CD14-positive monocyte (primary cell): ENCODE measurements around the gene CRYBG1. TPM values are rescaled to one million over a fixed set of nuclear protein-coding genes. Genes with fewer than 3 reads are reported as not detected.

Experiments
- DNase-seq, 3 donors: peaks; one replicate each; pipeline ENCODE4 v3.0.0-alpha.2; 2011 to 2022
- H2AFZ ChIP-seq: 2 replicates; pipeline ENCODE4 v1.6.0; 2012; ENCODE audit warnings: mild to moderate bottlenecking, low read depth, low read length, inconsistent platforms; ENCODE audit not compliant: insufficient read depth, poor library complexity, severe bottlenecking
- H3K27ac ChIP-seq, 2 donors: 1 replicate in 1 of 2; 2 replicates in 1 of 2; pipeline ENCODE4 v1.5.1; 2012 to 2013; ENCODE audit warnings: low read length in 2 of 2, control low read depth in 1 of 2, inconsistent platforms in 1 of 2, low read depth in 1 of 2, mild to moderate bottlenecking in 1 of 2
- H3K27me3 ChIP-seq, 2 donors: one replicate each; pipeline versions ENCODE4 v1.6.0 to v1.6.1; 2011 to 2013; ENCODE audit warnings: low read length in 2 of 2; ENCODE audit not compliant: control insufficient read depth in 2 of 2, insufficient read depth in 2 of 2
- H3K36me3 ChIP-seq, 2 donors: replicated peaks in 1 of 2; 1 replicate in 1 of 2; 2 replicates in 1 of 2; pipeline versions ENCODE4 v1.5.1 to v1.6.1; 2012 to 2013; ENCODE audit warnings: low read length in 2 of 2, control low read depth in 1 of 2, inconsistent platforms in 1 of 2, mild to moderate bottlenecking in 1 of 2; ENCODE audit not compliant: insufficient read depth in 2 of 2, control insufficient read depth in 1 of 2
- H3K4me1 ChIP-seq, 2 donors: 1 replicate in 1 of 2; 2 replicates in 1 of 2; pipeline versions ENCODE4 v1.5.1 to v1.6.1; 2012 to 2013; ENCODE audit warnings: low read length in 2 of 2, control low read depth in 1 of 2, inconsistent platforms in 1 of 2, mild to moderate bottlenecking in 1 of 2, moderate library complexity in 1 of 2; ENCODE audit not compliant: insufficient read depth in 2 of 2, control insufficient read depth in 1 of 2
- H3K4me2 ChIP-seq: replicated peaks from 2 replicates; pipeline ENCODE3; 2012; ENCODE audit warnings: low read length, moderate library complexity, mild to moderate bottlenecking; ENCODE audit not compliant: poor library complexity, severe bottlenecking; ENCODE audit errors: extremely low read depth
- H3K4me3 ChIP-seq, 3 experiments: fragments of 200-600 bp in 1 of 3; sonication (generic) in 1 of 3; replicated peaks in 1 of 3; 1 replicate in 2 of 3; 2 replicates in 1 of 3; pipeline ENCODE4 v1.5.1; 2011 to 2013; ENCODE audit warnings: low read length in 3 of 3, mild to moderate bottlenecking in 3 of 3, control low read depth in 2 of 3, low read depth in 2 of 3, inconsistent platforms in 1 of 3, moderate library complexity in 1 of 3
- H3K79me2 ChIP-seq: 2 replicates; pipeline ENCODE4 v1.6.0; 2012; ENCODE audit warnings: mild to moderate bottlenecking, control low read depth, inconsistent platforms, low read length, moderate library complexity; ENCODE audit not compliant: insufficient read depth
- H3K9ac ChIP-seq: 2 replicates; pipeline ENCODE4 v1.6.0; 2017; ENCODE audit warnings: low read length, mild to moderate bottlenecking; ENCODE audit not compliant: insufficient read depth, poor library complexity, severe bottlenecking
- H3K9me3 ChIP-seq, 2 donors: replicated peaks in 1 of 2; 1 replicate in 1 of 2; 2 replicates in 1 of 2; pipeline versions ENCODE4 v1.5.1 to v1.6.1; 2012 to 2013; ENCODE audit warnings: low read length in 2 of 2, control low read depth in 1 of 2; ENCODE audit not compliant: control insufficient read depth in 1 of 2, insufficient read depth in 1 of 2
- H4K20me1 ChIP-seq: 2 replicates; pipeline ENCODE4 v1.6.0; 2012; ENCODE audit warnings: mild to moderate bottlenecking, low read length, control low read depth, moderate library complexity; ENCODE audit not compliant: insufficient read depth
- H3K27ac Mint-ChIP-seq, 7 donors: one replicate each; pipeline ENCODE4 v1.8.0; 2020; ENCODE audit warnings: mild to moderate bottlenecking in 7 of 7, mixed read lengths in 7 of 7, moderate library complexity in 6 of 7, inconsistent platforms in 2 of 7
- H3K27me3 Mint-ChIP-seq, 3 donors: one replicate each; pipeline ENCODE4 v1.8.0; 2021 to 2022; ENCODE audit warnings: low read depth in 3 of 3, mild to moderate bottlenecking in 3 of 3, mixed read lengths in 3 of 3, moderate library complexity in 3 of 3, inconsistent platforms in 1 of 3
- H3K36me3 Mint-ChIP-seq, 2 donors: one replicate each; pipeline ENCODE4 v1.8.0; 2020; ENCODE audit warnings: mixed read lengths in 2 of 2, inconsistent platforms in 1 of 2, mild to moderate bottlenecking in 1 of 2
- H3K4me1 Mint-ChIP-seq: one replicate; pipeline ENCODE4 v1.8.0; 2020; ENCODE audit warnings: mild to moderate bottlenecking, mixed read lengths
- H3K4me3 Mint-ChIP-seq, 2 donors: one replicate each; pipeline ENCODE4 v1.8.0; 2020; ENCODE audit warnings: mild to moderate bottlenecking in 2 of 2, mixed read lengths in 2 of 2, moderate library complexity in 1 of 2
- H3K9me3 Mint-ChIP-seq, 7 donors: one replicate each; pipeline ENCODE4 v1.8.0; 2020 to 2022; ENCODE audit warnings: mixed read lengths in 7 of 7, mild to moderate bottlenecking in 6 of 7, moderate library complexity in 6 of 7, inconsistent platforms in 2 of 7
- CTCF ChIP-seq: fragments of 200-600 bp; IDR thresholded peaks from one replicate; pipeline ENCODE4 v1.8.0; 2022; ENCODE audit warnings: antibody characterized with exemption, mild to moderate bottlenecking
- WGBS: methylation state at CpG from one replicate; pipeline ENCODE4 v1.1.5; 2013; ENCODE audit warnings: missing lambda C conversion rate; ENCODE audit not compliant: insufficient coverage; 5-methylcytosine and 5-hydroxymethylcytosine counted together
- intact Hi-C, 2 donors: fragments of 100-400 bp; cut with micrococcal nuclease; formaldehyde crosslinking; loops; one replicate each; pipeline versions ENCODE4 v1.15.0 to v1.15.1; 2023
- polyA plus RNA-seq, 3 donors: library from polyadenylated mRNA; depleted of rRNA in 1 of 3; unstranded in 2 of 3; stranded (reverse) in 1 of 3; fragments of 300-500 nt in 2 of 3; fragments of >200 nt in 1 of 3; fragmentation: Illumina TruSeq in 2 of 3; gene quantifications; 1 replicate in 2 of 3; 2 replicates in 1 of 3; pipeline ENCODE4 v1.2.3, GENCODE V29; 2012 to 2021

CRYBG1 gene
- polyA plus RNA-seq, 3 donors = 7.9 to 11.9 (median 11.1) TPM

GRCh38 chr6:106360989-106361430, 493 bp downstream of the CRYBG1 start:
- Histone ChIP-seq H3K79me2 (no peaks in the 10 kb centered on the region), H3K9ac (peak overlapping the region; percentile 49), H4K20me1 (no peaks in the 10 kb centered on the region), H3K4me2 (peak overlapping the region; percentile 86), H3K36me3 (no peaks in the 10 kb centered on the region), H3K27ac (no peak overlapping the region), H3K4me3 (peak overlapping the region; percentile 18 to 74 (median 41)), H3K9me3 (no peaks in the 10 kb centered on the region), H3K4me1 (peaks cover 13 to 17% of the 10 kb centered on the region in 2 donors), H3K27me3 (peaks cover 21 to 58% of the 10 kb centered on the region in 2 donors), H2AFZ (peak overlapping the region; percentile 92)
- DNase-seq = peak; percentile 19 to 40 (median 37)
- under 1% methylated on average over 22 of the region's 31 CpGs for WGBS
- TF ChIP-seq CTCF = no peak
- Mint-ChIP-seq H3K4me1 (peaks cover 12% of the 10 kb centered on the region), H3K9me3 (peaks cover 0 to 7% (median 4%) of the 10 kb centered on the region in 7 donors), H3K4me3 (peak overlapping the region; percentile 81 to 91), H3K27ac (peak overlapping the region in 1 of 7 donors; percentile 10), H3K27me3 (peaks cover 35 to 64% (median 53%) of the 10 kb centered on the region in 3 donors), H3K36me3 (peaks cover 0 to 1% of the 10 kb centered on the region in 2 donors)
- intact Hi-C loops = no loop called here

- 100% methylated on average over 3 of the region's 3 CpGs for WGBS
- H3K79me2 ChIP-seq = no peaks in the 10 kb centered on the region
- H3K9ac ChIP-seq = no peak overlapping the region
- Mint-ChIP-seq H3K27me3 (peaks cover 31 to 56% (median 55%) of the 10 kb centered on the region in 3 donors), H3K27ac (no peak overlapping the region), H3K4me1 (peaks cover 12% of the 10 kb centered on the region), H3K4me3 (peak overlapping the region in 1 of 2 donors; percentile 57), H3K9me3 (peaks cover 0 to 7% (median 4%) of the 10 kb centered on the region in 7 donors), H3K36me3 (peaks cover 0 to 1% of the 10 kb centered on the region in 2 donors)
- no peak overlapping the region for H3K27ac ChIP-seq
- no peaks in the 10 kb centered on the region for H3K36me3 ChIP-seq
- H4K20me1 ChIP-seq = no peaks in the 10 kb centered on the region
- intact Hi-C loops = no loop called here
- H3K4me1 ChIP-seq = peaks cover 13 to 17% of the 10 kb centered on the region in 2 donors
- H3K9me3 ChIP-seq = no peaks in the 10 kb centered on the region
- H3K27me3 ChIP-seq = peaks cover 24 to 57% of the 10 kb centered on the region in 2 donors
- no peak for DNase-seq
- H2AFZ ChIP-seq = no peak overlapping the region
- TF ChIP-seq CTCF = no peak
- H3K4me3 ChIP-seq = no peak overlapping the region
- no peak overlapping the region for H3K4me2 ChIP-seq
These were observed 3.1 kb downstream of the CRYBG1 start for GRCh38 chr6:106363401-106364138.
